Hypothalamus (tissue), 51 donors: ENCODE measurements around the gene PIP5K1B.

Source experiments
- DNase-seq, 51 donors: peaks; one replicate each; lab custom pipeline; 2025; lab: John Stamatoyannopoulos, UW

The PIP5K1B gene

GRCh38 chr9:68802525-68803015 is 97.5 kb downstream of the PIP5K1B start:
- no peak for DNase-seq

GRCh38 chr9:68804911-68805889 is 100.2 kb downstream of the PIP5K1B start:
- no peak for DNase-seq

GRCh38 chr9:68805890-68806517 is 101.0 kb downstream of the PIP5K1B start:
- no peak for DNase-seq

- DNase-seq, result no peak
These were observed 103.4 kb downstream of the PIP5K1B start for GRCh38 chr9:68808338-68808890.

GRCh38 chr9:68817079-68817875 is 112.2 kb downstream of the PIP5K1B start:
- DNase-seq, result no peak

GRCh38 chr9:68819065-68819464 is 114.0 kb downstream of the PIP5K1B start:
- no peak for DNase-seq

- no peak for DNase-seq
These were observed 116.9 kb downstream of the PIP5K1B start for GRCh38 chr9:68821911-68822310.

- peak in 4 of 51 donors; percentile 3 to 13 (median 8) for DNase-seq
These were observed 117.6 kb downstream of the PIP5K1B start for GRCh38 chr9:68822596-68823165.

- no peak for DNase-seq
These were observed 120.9 kb downstream of the PIP5K1B start for GRCh38 chr9:68825762-68826472.

- no peak for DNase-seq
These were observed 123.1 kb downstream of the PIP5K1B start for GRCh38 chr9:68827837-68828744.

GRCh38 chr9:68832101-68832500 is 127.1 kb downstream of the PIP5K1B start:
- no peak for DNase-seq

- DNase-seq, result no peak
These were observed 128.0 kb downstream of the PIP5K1B start for GRCh38 chr9:68832861-68833518.

- DNase-seq, result no peak
These were observed 130.0 kb downstream of the PIP5K1B start for GRCh38 chr9:68834931-68835520.

- DNase-seq, result no peak
These were observed 131.7 kb downstream of the PIP5K1B start for GRCh38 chr9:68836788-68837187.

GRCh38 chr9:68838245-68838644 is 133.2 kb downstream of the PIP5K1B start:
- no peak for DNase-seq

- DNase-seq, result no peak
These were observed 136.4 kb downstream of the PIP5K1B start for GRCh38 chr9:68841276-68842052.

GRCh38 chr9:68842568-68842967 is 137.5 kb downstream of the PIP5K1B start:
- no peak for DNase-seq
